Stimulated activated CD4-positive, alpha-beta T cell treated with anti-CD3 and anti-CD28 coated beads, Interleukin-4, amount 100 ng/mL, for 4 hours (primary cell): ENCODE results near the gene AK8.
"Not testable (repeated sequence)": the region's sequence is repeated elsewhere in the genome, so short reads cannot be mapped to it uniquely, and the experiment has no call there.

Experiments used
- DNase-seq, 2 experiments: peaks; one replicate each; pipeline ENCODE4 v3.0.0-alpha.2; 2020

Gene AK8

DNA sequence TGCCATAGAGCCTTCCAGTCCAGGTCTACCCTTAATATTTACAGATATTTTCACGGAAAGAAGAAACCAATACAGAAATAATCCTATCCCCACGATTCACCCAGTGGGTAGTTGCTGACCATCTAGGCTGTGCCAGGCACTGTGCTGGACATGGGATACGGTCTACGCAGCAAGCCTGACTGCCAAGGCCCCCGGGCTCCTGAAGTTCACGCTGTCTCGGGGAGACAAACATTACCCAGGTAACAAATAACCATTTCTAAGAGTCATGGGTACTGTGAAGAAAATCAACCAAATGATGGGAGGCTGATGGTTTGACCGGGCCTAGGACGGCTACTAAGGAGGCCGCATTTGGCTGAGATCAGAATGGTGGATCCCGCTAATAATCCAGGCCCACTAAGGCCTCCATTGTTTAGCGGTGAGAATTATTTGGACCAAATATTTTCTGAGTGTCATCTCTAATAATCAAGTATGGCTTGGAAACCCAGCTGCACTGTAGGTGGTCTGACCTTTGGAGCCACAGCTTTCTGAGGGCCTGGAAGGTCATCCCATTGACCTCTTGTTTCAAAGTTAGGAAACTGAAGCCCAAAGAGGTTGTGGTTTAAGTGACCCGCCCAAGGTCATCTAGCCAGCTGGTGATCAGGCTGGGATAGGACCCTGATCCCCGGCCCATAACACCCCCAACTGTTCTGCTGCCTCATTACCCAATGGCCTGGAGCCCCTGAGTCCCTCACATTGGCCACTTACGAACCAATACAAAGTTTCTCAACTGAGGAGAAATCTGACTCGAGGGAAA is 82.4 kb downstream of the AK8 start:
- DNase-seq = no peak

DNA sequence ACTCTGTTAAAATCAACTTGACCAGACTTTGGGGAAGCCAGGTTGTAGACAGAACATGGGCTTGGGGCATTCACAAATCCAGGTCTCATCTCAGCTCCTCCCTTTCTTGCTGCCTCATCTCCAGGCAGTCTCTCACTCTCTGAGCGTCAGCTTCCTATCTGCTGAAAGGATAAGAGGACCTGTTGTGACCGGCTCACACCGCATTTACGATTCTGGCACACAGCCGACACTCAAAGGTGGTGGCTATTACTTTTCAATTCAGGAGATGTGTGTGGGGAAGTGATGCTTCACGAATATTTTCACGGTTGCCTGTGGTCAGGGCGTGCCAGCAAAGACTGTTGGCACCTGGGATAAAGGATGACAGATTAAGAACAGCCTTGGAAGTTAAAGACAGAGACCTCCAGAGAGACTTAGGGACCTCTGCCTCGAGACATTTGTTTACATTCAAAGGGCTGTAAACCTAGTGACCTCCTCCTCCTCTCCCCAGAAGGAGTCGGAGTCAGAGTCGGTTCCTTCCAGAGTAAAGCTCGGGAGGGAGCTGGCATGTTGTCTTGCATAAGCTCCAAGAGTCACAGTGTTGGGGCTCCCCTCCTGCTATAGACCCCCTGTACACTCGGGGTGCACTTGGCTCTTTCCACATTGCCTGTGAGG is 83.2 kb downstream of the AK8 start:
- no peak for DNase-seq

DNA sequence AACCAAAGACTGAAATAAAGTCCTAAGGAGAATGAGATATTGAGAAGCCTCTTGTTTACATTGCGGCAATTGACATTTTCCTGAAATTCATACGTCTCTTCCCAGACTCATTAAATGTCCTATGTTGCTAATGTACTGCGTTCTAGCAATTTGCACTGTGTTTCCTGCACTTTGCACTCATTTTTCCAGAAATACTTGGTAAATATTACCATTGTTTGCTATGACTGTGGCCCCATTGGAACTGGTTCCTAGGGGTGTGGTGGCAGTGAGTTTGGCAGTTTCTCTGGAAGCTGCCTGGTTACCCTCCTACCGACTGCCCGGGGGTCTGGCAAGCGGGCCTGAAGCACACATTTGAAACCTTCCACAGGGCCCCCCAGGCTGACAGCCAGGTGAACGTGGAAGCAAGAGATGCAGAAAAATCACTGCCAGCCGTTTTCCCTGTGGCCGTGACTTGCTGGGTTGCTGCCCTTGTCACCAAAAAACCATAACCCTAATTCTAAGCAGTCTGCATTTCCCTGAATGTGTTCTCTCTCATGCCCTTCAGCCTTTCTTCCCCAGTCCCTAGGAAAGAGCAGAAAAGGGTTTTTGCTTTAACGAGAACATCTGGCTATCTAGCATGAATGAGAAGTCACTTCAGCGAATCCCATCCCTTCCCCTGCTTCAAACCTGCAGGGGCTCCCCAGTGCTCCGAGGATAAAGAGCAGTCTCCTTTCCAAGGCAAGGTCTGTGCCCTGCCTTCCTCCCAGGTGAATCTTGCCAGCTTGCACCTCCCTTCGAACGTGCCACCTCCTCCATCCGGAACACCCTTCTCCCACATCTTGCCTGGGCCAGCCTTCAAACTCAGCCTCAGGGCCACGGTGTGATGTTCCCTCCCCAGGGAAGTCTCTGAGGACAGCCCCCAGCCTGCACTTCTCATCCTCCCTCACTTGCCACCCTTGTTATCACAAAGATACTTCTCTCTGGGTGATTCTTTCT is 84.2 kb downstream of the AK8 start:
- DNase-seq = no peak

DNA sequence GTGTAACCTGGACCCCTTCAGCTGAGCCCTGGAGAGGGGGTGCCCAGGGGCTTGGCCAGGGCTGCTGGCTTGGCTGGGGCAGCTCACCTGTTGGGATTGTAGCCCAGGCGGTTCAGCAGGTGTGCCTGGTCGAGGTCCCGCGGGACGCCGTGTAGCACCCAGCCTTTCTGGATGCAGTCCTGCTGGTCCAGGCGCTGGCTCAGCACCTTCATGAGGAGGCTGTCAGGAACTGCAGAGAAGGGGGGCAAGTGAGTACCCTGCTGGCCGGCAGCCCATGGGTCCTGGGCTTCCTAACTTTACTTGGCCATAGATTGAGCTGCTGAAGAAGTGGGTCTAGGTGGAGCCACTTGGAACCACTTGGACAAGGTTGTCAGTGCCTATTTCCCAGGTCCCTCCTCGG is 85.5 kb downstream of the AK8 start:
- DNase-seq = no peak

DNA sequence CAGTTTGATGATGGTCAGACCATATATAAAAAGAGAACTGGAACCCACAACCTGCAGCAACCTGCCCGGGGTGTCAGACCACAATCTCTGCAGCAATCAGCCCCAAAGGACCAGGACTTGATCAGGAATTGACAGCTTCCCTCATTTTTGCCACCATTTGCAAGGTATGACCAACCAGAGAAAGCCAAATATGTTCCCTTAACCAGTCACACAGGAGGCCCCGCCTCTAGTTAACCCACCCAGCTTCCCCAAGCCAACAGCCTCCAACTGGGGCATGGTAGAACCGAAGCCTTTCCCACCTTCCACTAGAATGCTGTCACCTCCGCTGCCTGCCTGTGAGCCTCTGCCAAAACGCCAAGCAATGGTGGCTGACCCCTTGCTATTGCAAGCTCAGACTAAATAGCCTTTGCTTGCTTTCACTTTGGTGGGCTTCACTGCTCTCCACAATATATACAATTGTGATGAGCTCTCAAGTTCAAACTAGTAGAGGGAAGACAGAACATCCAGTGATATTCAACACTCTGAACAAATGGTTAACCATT is 86.3 kb downstream of the AK8 start:
- DNase-seq = no peak

DNA sequence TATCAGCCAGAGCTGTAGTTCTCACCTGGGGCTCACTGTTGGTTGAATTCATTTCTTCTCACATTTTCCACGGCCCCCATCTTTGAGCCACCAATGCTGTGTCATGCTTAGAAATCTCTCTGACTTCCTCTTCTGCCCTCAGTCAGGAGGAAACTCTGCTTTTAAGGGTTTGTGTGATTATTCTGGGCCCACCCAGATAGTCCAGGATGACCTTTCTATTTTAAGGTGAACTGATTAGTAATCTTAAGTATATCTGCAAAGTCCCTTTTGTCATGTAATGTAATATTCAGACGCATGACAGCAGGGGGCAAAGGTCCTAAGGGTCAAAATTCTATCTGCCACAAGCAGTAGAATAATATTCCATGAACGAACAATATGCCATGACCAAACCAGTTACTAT is 88.4 kb downstream of the AK8 start:
- DNase-seq = no peak

DNA sequence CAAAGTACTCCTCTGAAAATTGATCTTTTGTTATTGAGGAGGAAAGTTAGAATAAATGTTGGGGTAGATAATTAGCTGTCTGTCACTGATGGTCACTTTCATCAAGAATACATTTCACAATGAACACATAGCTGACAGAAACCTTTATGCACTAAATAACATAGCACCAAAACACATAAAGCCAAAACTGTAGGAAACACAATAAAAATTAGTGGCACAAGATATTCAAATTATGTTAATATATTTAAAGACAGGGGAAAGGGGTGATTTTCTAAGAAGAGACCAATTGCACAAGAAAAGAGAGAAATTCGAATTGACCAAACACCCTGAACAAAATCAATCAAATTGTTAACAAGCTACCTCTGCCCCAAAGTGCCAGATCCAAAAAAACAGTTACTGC is 89.7 kb downstream of the AK8 start:
- no peak for DNase-seq

DNA sequence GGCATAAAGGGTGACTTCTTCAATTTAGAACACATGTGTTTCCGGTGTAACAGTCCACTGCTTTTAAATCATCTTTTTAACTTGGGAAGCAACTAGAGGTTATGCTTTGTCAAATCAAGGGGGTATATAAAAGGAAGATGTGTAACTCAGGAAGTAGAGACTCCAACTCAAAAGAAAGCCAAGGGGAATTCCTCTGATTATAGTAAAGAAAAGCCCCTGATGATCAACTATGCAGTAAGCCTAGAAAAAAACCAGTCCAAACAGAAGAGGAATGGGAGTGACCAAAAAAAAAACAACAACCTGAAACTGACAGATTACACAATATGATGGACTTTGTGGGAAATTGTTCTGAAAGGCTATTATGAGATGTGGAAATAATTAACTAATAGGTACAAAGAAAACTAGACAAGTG is 90.3 kb downstream of the AK8 start:
- no peak for DNase-seq

DNA sequence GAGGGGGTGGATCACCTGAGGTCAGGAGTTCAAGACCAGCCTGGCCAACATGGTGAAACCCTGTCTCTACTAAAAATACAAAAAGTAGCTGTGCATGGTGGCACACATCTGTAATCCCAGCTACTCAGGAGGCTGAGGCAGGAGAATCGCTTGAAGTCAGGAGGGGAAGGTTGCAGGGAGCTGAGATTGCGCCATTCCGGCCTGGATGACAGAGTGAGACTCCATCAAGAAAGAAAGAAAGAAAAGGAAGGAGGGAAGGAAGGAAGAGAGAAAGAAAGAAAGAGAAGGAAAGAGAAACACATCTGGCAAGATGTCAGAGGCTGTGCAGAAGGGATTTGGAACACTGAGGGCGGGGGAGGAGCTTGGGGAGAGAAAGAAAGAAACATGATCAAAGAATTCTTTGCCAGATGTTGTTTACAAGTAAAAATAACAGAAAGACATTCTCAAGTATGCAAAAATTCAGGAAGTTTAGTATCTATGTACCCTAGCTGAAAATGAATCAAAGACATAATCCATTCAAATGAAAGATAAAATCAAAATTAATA is 93.7 kb downstream of the AK8 start:
- no peak for DNase-seq

DNA sequence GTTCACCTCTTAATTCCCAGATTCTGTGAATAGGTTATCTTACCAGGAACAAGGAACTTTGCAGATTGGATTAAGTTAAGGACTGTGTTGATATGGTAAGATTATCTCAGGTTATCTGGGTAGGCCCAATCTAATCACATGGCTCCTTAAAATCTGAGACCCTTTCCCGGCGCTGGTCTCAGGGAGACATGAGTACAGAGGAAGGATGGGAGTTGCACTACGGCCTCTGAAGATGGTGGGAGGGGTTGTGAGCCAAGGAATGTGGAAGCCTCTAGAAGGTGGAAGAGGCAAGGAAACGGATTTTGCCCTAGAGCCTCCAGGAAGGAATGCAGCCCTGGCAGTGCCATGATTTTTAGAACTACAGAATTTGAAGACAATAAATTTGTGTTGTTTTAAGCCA is 95.1 kb downstream of the AK8 start:
- DNase-seq = no peak

DNA sequence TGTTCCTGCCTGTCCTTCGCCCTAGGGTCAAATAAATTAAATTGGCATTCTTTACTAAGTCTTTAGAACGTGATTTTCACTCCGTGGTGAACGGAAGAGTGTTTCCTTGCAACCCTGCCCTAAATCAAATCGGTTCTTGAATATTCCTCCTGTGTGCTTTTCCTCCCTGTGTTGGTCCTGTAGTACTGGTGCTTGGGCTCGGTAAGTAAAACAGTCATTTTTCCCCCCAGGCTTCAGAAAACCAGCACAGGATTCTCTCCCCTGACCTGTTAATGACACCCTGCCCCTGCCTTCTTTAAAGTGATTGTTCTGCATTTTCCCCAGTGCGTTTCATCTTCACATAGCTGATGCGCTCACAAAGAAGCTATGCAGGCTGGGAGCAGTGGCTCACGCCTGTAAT is 96.0 kb downstream of the AK8 start:
- no peak for DNase-seq

DNA sequence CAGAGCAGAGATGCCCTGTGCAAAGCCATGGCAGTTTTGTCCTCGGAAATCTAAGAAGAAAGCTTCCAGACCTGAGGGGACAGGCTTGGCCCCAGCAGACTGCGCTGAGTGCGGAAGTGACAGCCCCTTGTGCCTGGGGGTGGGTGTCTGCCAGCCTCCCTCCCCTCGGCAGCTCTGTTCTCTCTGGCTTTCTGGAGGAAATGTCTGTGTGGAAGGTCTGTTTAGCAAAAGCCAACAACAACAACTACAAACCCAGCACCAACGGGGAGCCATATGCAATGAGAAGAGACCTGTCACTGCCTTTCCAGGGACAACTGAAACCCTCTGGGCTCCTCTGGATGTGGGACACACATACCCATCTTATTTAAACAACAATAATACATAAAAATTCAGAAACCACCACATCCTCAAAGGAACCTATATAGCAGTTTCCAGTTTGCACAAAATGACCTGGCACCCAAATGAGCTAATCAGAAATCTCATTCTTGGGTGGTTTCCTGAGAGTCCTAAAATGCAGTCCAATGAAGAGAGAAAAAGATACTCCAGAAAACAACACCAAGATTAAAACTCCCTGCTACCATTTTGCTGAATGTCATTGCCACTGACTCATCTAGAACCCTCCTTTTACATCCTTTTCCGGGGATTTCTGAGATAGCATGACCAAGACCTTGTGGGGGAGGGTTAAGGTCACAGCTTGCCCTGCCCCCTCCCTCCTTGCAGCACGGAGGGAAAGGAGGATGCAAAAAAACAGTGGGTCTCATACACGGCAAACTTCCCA is 97.7 kb downstream of the AK8 start:
- DNase-seq = no peak

DNA sequence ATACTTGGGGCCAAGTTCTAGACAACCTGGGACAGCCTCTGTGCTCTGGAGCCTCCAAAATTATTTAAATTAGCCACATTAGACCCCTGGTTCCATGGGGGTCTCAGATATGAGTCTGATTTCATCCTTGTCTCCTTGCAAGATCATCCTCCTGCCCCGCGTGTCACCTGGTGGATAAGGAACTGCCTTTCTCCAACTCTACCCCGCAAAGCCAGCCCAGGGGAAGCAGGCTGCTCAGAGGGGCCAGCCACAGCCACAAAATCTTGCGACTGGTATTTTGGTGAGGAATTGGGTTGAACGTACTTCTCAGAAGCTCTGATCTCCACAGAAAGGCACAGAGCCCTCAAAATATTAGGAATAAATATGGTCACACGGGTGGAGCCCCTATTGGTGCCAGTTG is 101.2 kb downstream of the AK8 start:
- no peak for DNase-seq

DNA sequence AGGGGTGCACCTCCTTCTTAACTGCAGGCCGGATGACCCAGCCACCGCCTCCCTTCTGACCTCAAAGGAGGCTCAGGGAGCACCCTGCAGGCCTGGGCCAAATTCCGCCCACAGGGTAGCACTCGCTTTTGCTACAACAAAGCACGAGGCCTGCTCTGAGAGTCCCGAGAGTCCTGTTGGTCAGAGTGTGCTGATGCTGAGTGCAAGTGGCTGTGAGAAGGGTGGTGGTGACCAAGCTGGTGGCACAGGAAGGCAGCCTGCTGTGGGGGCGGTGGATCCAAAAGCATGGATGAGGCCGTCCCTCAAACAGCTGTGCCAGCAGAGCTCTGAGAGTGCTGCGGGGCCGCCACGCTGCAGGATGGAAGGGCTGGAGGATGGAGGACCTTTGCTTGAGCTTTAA is 101.8 kb downstream of the AK8 start:
- no peak for DNase-seq

DNA sequence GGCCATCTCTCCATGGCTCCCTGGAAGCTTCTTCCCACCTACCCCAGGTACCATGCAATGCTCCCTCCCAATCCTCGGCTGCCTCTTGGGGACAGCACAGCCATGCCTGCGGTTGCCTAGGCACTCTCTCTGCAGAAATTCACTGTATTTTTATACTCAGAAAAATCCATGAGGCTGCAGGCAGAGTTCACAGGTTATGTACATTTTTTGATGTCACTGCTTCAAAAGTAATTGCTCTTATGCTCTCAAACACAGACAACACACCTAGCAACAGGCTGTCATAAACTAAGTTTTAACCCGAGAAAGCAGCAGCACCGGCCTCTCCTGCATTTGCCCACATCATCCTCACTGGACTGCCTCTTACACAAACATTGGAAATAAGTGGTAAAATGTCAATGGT is 102.4 kb downstream of the AK8 start:
- DNase-seq = no peak

DNA sequence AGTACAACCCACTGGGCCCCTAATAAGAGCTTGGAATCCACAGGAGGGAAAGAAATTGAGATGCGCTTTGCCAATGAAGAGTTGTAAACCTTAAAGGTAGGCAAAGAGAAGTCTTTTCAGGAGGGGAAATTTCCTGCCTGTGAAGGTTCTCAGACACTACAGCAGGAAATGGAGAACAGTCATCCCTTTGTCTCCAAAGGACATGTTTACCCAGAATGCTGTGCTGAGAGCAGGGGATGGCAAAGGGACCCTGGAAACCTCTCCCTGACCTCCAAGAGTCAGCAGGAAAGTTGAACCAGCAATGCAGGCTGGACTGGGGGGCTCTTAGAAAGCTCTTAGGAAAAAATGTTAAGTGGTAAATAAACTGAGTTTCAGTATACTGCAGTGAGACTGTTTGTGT is 103.2 kb downstream of the AK8 start:
- DNase-seq = no peak

DNA sequence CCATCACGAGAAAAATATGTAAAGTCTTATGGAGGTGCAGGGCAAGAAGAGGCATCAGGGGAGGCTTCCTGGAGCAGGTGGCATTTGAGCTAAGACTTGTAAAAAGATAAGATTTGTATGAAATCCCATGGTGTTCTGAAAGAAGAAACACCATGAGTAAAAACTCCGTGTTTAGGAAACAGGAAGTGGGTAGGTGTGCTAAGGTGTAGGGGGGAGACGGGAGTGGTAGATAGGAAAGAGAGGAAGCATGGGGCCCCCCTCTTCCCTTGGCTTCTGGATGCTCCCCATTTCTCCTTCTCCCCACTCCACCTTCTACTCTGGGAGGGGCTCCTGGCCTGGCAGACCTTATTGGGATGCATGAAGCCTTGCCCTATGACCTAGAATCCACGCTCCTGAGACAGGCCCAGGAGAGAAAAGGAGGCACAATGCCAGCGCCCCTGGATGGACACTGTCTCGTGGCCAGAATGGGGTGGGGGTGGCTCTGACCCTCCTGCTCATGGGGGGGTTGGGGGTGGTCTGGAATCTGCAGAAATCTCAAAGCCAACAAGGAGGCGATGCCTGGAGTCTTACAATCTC is 104.2 kb downstream of the AK8 start:
- no peak for DNase-seq

DNA sequence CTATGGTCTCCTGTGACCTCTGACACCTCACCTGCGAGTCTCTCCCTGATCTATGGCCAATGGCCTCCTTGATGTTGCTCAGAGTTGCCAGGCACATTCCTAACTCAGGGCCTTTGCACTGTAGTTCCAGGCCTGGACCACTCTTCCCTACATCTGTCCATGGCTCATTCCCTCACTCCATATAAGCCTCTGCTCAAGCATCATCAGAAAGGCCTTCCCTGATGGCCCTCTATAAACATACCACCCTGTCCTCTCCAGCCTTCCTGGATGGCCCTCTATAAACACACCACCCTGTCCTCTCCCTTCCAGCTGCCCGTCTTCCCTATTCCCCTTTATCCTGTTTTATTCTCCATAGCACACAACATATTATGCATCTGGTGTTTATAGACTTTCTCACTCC is 105.0 kb downstream of the AK8 start:
- DNase-seq = no peak

DNA sequence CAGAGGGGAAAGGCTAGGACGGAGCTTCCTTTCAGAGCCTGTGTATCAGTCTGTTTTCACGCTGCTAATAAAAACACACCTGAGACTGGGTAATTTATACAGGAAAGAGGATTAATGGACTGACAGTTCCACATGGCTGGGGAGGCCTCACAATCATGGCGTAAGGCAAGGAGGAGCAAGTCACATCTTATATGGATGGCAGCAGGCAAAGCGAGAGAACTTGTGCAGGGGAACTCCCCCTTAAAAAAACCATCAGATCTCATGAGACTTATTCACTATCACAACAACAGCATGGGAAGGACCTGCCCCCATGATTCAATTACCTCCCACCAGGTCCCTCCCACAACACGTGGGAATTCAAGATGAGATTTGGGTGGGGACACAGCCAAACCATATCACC is 106.3 kb downstream of the AK8 start:
- not testable (repeated sequence) for DNase-seq

DNA sequence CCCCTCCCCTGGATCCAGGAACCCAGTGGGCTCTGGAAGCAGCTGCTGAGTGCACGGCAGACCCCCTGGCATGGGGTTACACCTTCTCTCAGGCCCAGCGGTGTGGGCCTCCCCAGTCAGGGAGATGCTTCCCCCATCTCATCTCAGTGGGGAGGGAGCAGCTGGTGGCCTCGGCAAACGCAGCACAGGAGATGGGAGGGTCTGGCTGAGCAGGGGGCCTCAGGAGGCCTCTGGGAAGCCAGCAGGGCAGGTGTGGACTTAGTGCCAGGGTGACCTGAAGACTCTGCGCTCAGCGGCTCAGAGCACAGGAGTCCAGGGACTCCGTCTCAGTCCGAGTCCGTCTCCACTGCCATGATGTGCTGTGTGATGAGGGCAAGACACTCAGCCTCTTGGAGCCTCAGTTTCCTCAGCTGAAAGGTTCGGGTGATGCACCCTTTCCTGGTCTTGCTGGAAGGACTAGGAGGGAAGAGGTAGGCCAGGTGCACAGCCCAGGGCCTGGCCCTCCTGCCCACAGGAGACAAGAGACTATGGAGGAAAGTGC is 107.2 kb downstream of the AK8 start:
- DNase-seq = no peak
